Measurements from ENCODE around the gene ZNF831.

- no peak for TF ChIP-seq CTCF (IDR thresholded peaks at IDR 0.05)
- no peak for TF ChIP-seq ESRRA (CRISPR knock-in tag; IDR thresholded peaks at IDR 0.05; ENCODE audit: borderline replicate concordance)
- TF ChIP-seq ATF1 (CRISPR knock-in tag; IDR thresholded peaks at IDR 0.05) = no peak
- no peak for TF ChIP-seq MYBL2 (CRISPR knock-in tag; IDR thresholded peaks at IDR 0.05)
- TF ChIP-seq ZNF512 (CRISPR knock-in tag; IDR thresholded peaks at IDR 0.05; ENCODE audit: borderline replicate concordance) = no peak
- no peak for TF ChIP-seq OVOL2 (CRISPR knock-in tag; IDR thresholded peaks at IDR 0.05; ENCODE audit: borderline replicate concordance)
- no peak for TF ChIP-seq ERG (CRISPR knock-in tag; IDR thresholded peaks at IDR 0.05)
- no peak for TF ChIP-seq SMAD3 (CRISPR knock-in tag; IDR thresholded peaks at IDR 0.05; ENCODE audit: borderline replicate concordance)
- no peak for TF ChIP-seq GABPB1 (CRISPR knock-in tag; IDR thresholded peaks at IDR 0.05)
Measured at GRCh38 chr20:59145247-59145923, 18.2 kb upstream of the ZNF831 start.

Data from WTC11 (cell line).